ENCODE measurements around the gene BRD1. TPM values are rescaled to one million over a fixed set of nuclear protein-coding genes. Genes with fewer than 3 reads are reported as not detected.

The BRD1 gene
- total and polyA plus RNA-seq, 3 donors from 2014 or later: 113 to 122 (median 114) TPM

- intact Hi-C loops (cut with DNase I; ENCODE audit: low total_unique reads): no loop called here
- Histone ChIP-seq H3K27me3 (no peaks in the 10 kb centered on the region), H3K4me1 (no peaks in the 10 kb centered on the region), H3K4me3 (no peak overlapping the region), H3K27ac (no peak overlapping the region), H3K9me3 (no peaks in the 10 kb centered on the region), H3K36me3 (ENCODE audit: low read depth, missing control alignments) (no peaks in the 10 kb centered on the region)
- no peak for DNase-seq
- no peak for TF ChIP-seq POLR2A (IDR thresholded peaks at IDR 0.05)
- TF ChIP-seq, protein P1, sequence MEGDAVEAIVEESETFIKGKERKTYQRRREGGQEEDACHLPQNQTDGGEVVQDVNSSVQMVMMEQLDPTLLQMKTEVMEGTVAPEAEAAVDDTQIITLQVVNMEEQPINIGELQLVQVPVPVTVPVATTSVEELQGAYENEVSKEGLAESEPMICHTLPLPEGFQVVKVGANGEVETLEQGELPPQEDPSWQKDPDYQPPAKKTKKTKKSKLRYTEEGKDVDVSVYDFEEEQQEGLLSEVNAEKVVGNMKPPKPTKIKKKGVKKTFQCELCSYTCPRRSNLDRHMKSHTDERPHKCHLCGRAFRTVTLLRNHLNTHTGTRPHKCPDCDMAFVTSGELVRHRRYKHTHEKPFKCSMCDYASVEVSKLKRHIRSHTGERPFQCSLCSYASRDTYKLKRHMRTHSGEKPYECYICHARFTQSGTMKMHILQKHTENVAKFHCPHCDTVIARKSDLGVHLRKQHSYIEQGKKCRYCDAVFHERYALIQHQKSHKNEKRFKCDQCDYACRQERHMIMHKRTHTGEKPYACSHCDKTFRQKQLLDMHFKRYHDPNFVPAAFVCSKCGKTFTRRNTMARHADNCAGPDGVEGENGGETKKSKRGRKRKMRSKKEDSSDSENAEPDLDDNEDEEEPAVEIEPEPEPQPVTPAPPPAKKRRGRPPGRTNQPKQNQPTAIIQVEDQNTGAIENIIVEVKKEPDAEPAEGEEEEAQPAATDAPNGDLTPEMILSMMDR (IDR thresholded peaks at IDR 0.05): no peak
- 95 to 96% methylated on average over 7 of the region's 7 CpGs for WGBS, 2 donors
These were observed 65.8 kb downstream of the BRD1 start for GRCh38 chr22:49761836-49762235.

GRCh38 chr22:49760630-49761571, 66.8 kb downstream of the BRD1 start:
- 77 to 82% methylated on average over 12 to 13 of the region's 13 CpGs for WGBS, 2 donors
- Histone ChIP-seq H3K9me3 (no peaks in the 10 kb centered on the region), H3K4me3 (no peak overlapping the region), H3K36me3 (ENCODE audit: low read depth, missing control alignments) (no peaks in the 10 kb centered on the region), H3K27me3 (no peaks in the 10 kb centered on the region), H3K4me1 (no peaks in the 10 kb centered on the region), H3K27ac (no peak overlapping the region)
- DNase-seq: no peak
- TF ChIP-seq, protein P1 (IDR thresholded peaks at IDR 0.05): no peak
- TF ChIP-seq POLR2A (IDR thresholded peaks at IDR 0.05): no peak
- intact Hi-C loops (cut with DNase I; ENCODE audit: low total_unique reads): no loop called here

DNA sequence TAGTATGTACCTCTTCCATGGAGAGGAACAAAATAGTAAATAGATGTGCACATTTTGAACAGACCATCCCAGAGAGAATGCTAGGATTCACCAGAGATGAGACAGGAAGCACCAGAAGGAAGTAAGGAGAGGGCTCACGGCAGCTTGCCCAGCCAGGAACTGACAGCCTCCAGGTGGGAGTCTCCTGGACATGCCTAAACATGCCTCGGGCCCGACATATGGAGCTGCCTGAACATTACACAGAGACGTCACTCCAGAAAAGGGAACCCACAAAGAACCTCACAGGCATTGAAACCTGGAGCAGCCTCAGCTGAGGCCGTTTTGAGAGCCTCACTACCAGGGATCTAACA, 67.4 kb downstream of the BRD1 start:
- TF ChIP-seq, protein P1 (IDR thresholded peaks at IDR 0.05): no peak
- intact Hi-C loops (cut with DNase I; ENCODE audit: low total_unique reads): no loop called here

GRCh38 chr22:49756676-49757075, 71.0 kb downstream of the BRD1 start:
- 87 to 89% methylated on average over 7 of the region's 7 CpGs for WGBS, 2 donors
- Histone ChIP-seq H3K9me3 (no peaks in the 10 kb centered on the region), H3K36me3 (ENCODE audit: low read depth, missing control alignments) (no peaks in the 10 kb centered on the region), H3K4me1 (no peaks in the 10 kb centered on the region), H3K27me3 (no peaks in the 10 kb centered on the region), H3K27ac (no peak overlapping the region), H3K4me3 (no peak overlapping the region)
- no peak for TF ChIP-seq POLR2A (IDR thresholded peaks at IDR 0.05)
- TF ChIP-seq, protein P1 (IDR thresholded peaks at IDR 0.05): no peak
- no peak for DNase-seq
- intact Hi-C loops (cut with DNase I; ENCODE audit: low total_unique reads): no loop called here

More for the DNA sequence above, 67.4 kb downstream of the BRD1 start:
- Histone ChIP-seq H3K27ac (no peak overlapping the region), H3K4me3 (no peak overlapping the region), H3K36me3 (ENCODE audit: low read depth, missing control alignments) (no peaks in the 10 kb centered on the region), H3K27me3 (no peaks in the 10 kb centered on the region), H3K4me1 (no peaks in the 10 kb centered on the region), H3K9me3 (no peaks in the 10 kb centered on the region)
- 47 to 62% methylated on average over 5 of the region's 5 CpGs for WGBS, 2 donors
- no peak for DNase-seq

DNA sequence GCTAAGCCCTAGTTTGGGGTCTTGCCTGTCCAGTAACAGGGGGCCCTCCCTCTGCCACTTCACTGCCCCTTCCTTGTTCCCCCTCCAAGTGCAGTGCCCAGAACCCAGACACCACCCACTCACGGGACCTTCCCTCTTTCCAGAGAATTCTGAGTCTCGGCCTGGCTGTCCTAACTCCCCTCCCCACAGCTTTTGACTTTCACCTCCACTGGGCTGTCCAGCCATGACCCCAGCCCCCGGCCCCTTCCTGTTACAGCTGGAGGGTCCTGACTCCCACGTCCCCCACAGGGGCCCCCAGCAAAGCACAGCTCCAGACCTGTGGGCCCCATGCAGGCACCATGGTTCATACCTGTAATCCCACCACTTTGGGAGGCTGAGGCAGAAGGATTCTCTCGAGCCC, 71.5 kb downstream of the BRD1 start:
- Histone ChIP-seq H3K27me3 (no peaks in the 10 kb centered on the region), H3K4me1 (no peaks in the 10 kb centered on the region), H3K4me3 (no peak overlapping the region), H3K27ac (no peak overlapping the region), H3K36me3 (ENCODE audit: low read depth, missing control alignments) (no peaks in the 10 kb centered on the region), H3K9me3 (no peaks in the 10 kb centered on the region)
- no peak for DNase-seq
- TF ChIP-seq, protein P1 (IDR thresholded peaks at IDR 0.05): no peak
- TF ChIP-seq POLR2A (IDR thresholded peaks at IDR 0.05): no peak
- 82 to 83% methylated on average over 5 of the region's 5 CpGs for WGBS, 2 donors
- intact Hi-C loops (cut with DNase I; ENCODE audit: low total_unique reads): no loop called here
